ENCODE measurements around the gene ZSWIM4.

GRCh38 chr19:13872695-13873389 is 77.6 kb downstream of the ZSWIM4 start:
- no peak for TF ChIP-seq ARNTL (CRISPR knock-in tag; IDR thresholded peaks at IDR 0.05; ENCODE audit: borderline replicate concordance, low read depth)
- no peak for TF ChIP-seq RARB (CRISPR knock-in tag; IDR thresholded peaks at IDR 0.05)
- TF ChIP-seq PATZ1 (CRISPR knock-in tag; IDR thresholded peaks at IDR 0.05; ENCODE audit: borderline replicate concordance): no peak
- no peak for TF ChIP-seq POU6F1 (CRISPR knock-in tag; IDR thresholded peaks at IDR 0.05; ENCODE audit: borderline replicate concordance, low read depth)
- no peak for TF ChIP-seq SNAI2 (CRISPR knock-in tag; IDR thresholded peaks at IDR 0.05)
- TF ChIP-seq ZFP3 (CRISPR knock-in tag; IDR thresholded peaks at IDR 0.05): no peak
- TF ChIP-seq CREB5 (CRISPR knock-in tag; IDR thresholded peaks at IDR 0.05; ENCODE audit: low read depth): no peak
- no peak for TF ChIP-seq PPARA (CRISPR knock-in tag; IDR thresholded peaks at IDR 0.05; ENCODE audit: borderline replicate concordance)
- TF ChIP-seq ZFP30 (CRISPR knock-in tag; IDR thresholded peaks at IDR 0.05): no peak
- no peak for TF ChIP-seq TSHZ2 (CRISPR knock-in tag; IDR thresholded peaks at IDR 0.05)
- no peak for TF ChIP-seq ZNF565 (CRISPR knock-in tag; conservative IDR thresholded peaks at IDR 0.05; ENCODE audit: low read depth)
- TF ChIP-seq ZC3H10 (CRISPR knock-in tag; IDR thresholded peaks at IDR 0.05): no peak

Measured in SK-N-SH treated with all-trans-retinoic acid at 6 μM for 48 hours (cell line).